KOPT-K1 (cell line): ENCODE data around the gene TTC13.
"Not testable (repeated sequence)": the region's sequence is repeated elsewhere in the genome, so short reads cannot be mapped to it uniquely, and the experiment has no call there.

ENCODE experiments used
- H3K27ac ChIP-seq: fragments of 200-600 bp; sonication (generic); 2 replicates; pipeline ENCODE4 v1.5.1; 2016; ENCODE audit warnings: antibody characterized with exemption, mild to moderate bottlenecking, low read depth, low read length; ENCODE audit not compliant: poor library complexity, severe bottlenecking
- H3K36me3 ChIP-seq: fragments of 200-600 bp; sonication (generic); 2 replicates; pipeline ENCODE4 v1.5.1; 2017; ENCODE audit warnings: antibody characterized with exemption, mild to moderate bottlenecking, low read length, moderate library complexity; ENCODE audit not compliant: insufficient read depth
- H3K9me3 ChIP-seq: fragments of 200-600 bp; sonication (generic); 2 replicates; pipeline ENCODE4 v1.5.1; 2017; ENCODE audit warnings: antibody characterized with exemption, low read length, mild to moderate bottlenecking; ENCODE audit not compliant: insufficient read depth, poor library complexity, severe bottlenecking

Gene TTC13

GRCh38 chr1:231007535-231007934 lies 28.9 kb upstream of the TTC13 start:
- not testable (repeated sequence) for H3K36me3 ChIP-seq, H3K27ac ChIP-seq
- peaks cover 31% of the 10 kb centered on the region for H3K9me3 ChIP-seq

- H3K36me3 ChIP-seq, result peaks cover 57% of the 10 kb centered on the region
- H3K9me3 ChIP-seq, result peaks cover 38% of the 10 kb centered on the region
- H3K27ac ChIP-seq, result no peak overlapping the region
These were observed 23.2 kb upstream of the TTC13 start for GRCh38 chr1:231001892-231002291.

GRCh38 chr1:231000639-231001038 lies 22.0 kb upstream of the TTC13 start:
- Histone ChIP-seq H3K27ac (no peak overlapping the region), H3K36me3 (peaks cover 70% of the 10 kb centered on the region), H3K9me3 (peaks cover 31% of the 10 kb centered on the region)

GRCh38 chr1:231000201-231000600 lies 21.5 kb upstream of the TTC13 start:
- Histone ChIP-seq H3K9me3 (peaks cover 31% of the 10 kb centered on the region), H3K36me3 (peaks cover 74% of the 10 kb centered on the region)

GRCh38 chr1:230994860-230995259 lies 16.2 kb upstream of the TTC13 start:
- H3K27ac ChIP-seq, result no peak overlapping the region
- H3K36me3 ChIP-seq, result peaks cover 97% of the 10 kb centered on the region
- no peaks in the 10 kb centered on the region for H3K9me3 ChIP-seq

More at GRCh38 chr1:231000201-231000600, 21.5 kb upstream of the TTC13 start:
- no peak overlapping the region for H3K27ac ChIP-seq

GRCh38 chr1:230992100-230992774 lies 13.6 kb upstream of the TTC13 start:
- peaks cover 91% of the 10 kb centered on the region for H3K36me3 ChIP-seq
- H3K9me3 ChIP-seq, result no peaks in the 10 kb centered on the region
- no peak overlapping the region for H3K27ac ChIP-seq

- Histone ChIP-seq H3K36me3 (peaks cover 74% of the 10 kb centered on the region), H3K27ac (no peak overlapping the region), H3K9me3 (no peaks in the 10 kb centered on the region)
These were observed 8.8 kb upstream of the TTC13 start for GRCh38 chr1:230987448-230987847.

GRCh38 chr1:230986976-230987375 lies 8.3 kb upstream of the TTC13 start:
- peaks cover 74% of the 10 kb centered on the region for H3K36me3 ChIP-seq
- no peaks in the 10 kb centered on the region for H3K9me3 ChIP-seq
- H3K27ac ChIP-seq, result no peak overlapping the region

GRCh38 chr1:230985711-230986110 lies 7.0 kb upstream of the TTC13 start:
- Histone ChIP-seq H3K27ac (no peak overlapping the region), H3K36me3 (peaks cover 74% of the 10 kb centered on the region), H3K9me3 (no peaks in the 10 kb centered on the region)

- not testable (repeated sequence) for H3K9me3 ChIP-seq, H3K27ac ChIP-seq
- H3K36me3 ChIP-seq, result peaks cover 68% of the 10 kb centered on the region
These were observed 6.2 kb upstream of the TTC13 start for GRCh38 chr1:230984622-230985515.

- H3K36me3 ChIP-seq, result peaks cover 60% of the 10 kb centered on the region
- H3K9me3 ChIP-seq, result no peaks in the 10 kb centered on the region
- no peak overlapping the region for H3K27ac ChIP-seq
These were observed 5.2 kb upstream of the TTC13 start for GRCh38 chr1:230983811-230984210.

- Histone ChIP-seq H3K9me3 (no peaks in the 10 kb centered on the region), H3K27ac (no peak overlapping the region), H3K36me3 (peaks cover 52% of the 10 kb centered on the region)
These were observed 4.0 kb upstream of the TTC13 start for GRCh38 chr1:230982696-230983095.

GRCh38 chr1:230979952-230980351 lies 1.3 kb upstream of the TTC13 start:
- peaks cover 44% of the 10 kb centered on the region for H3K36me3 ChIP-seq
- H3K9me3 ChIP-seq, result no peaks in the 10 kb centered on the region
- H3K27ac ChIP-seq, result peak overlapping the region; percentile 75

- Histone ChIP-seq H3K9me3 (no peaks in the 10 kb centered on the region), H3K36me3 (peaks cover 44% of the 10 kb centered on the region), H3K27ac (peak overlapping the region; percentile 75)
These were observed 692 bp upstream of the TTC13 start for GRCh38 chr1:230979389-230979716.

- H3K9me3 ChIP-seq, result no peaks in the 10 kb centered on the region
- peaks cover 34% of the 10 kb centered on the region for H3K36me3 ChIP-seq
- H3K27ac ChIP-seq, result peak overlapping the region; percentile 75
These were observed 735 bp downstream of the TTC13 start for GRCh38 chr1:230977761-230978490.
